ENCODE data around the gene MAIP1. TPM values are rescaled to one million over a fixed set of nuclear protein-coding genes. Genes with fewer than 3 reads are reported as not detected.

Gene MAIP1
- total RNA-seq, 1 donor from 2014 or later: 11.7 TPM

DNA sequence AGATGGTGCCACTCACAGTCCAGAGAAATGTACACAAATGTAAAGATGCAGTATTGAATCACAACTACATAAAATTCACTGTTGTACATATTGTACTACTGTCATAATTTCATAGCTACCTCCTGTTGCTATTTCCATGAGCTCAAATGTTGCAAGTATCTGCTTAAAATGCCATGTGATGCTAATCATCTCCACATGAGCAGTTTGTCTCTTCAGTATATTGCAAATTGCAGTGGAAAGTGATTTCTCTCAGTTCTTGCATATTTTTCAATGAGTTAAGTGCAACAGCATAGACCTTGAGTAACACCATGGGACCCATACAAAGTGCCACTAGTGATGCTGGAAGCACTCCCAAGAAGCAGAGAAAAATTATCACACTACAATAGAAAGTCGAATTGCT lies 51.9 kb downstream of the MAIP1 start:
- no peaks in the 10 kb centered on the region for H3K36me3 ChIP-seq
- H3K27me3 ChIP-seq: no peaks in the 10 kb centered on the region
- peaks cover 0 to 7% of the 10 kb centered on the region in 2 donors for H3K9me3 ChIP-seq
- DNase-seq (ENCODE audit: low spot score in 2 of 2): no peak
- no peak overlapping the region for H3K4me3 ChIP-seq
- no peak overlapping the region for H3K27ac ChIP-seq
- H3K4me1 ChIP-seq: no peaks in the 10 kb centered on the region
- intact Hi-C loops (cut with DNase I): no loop called here
- no peak for TF ChIP-seq CTCF (IDR thresholded peaks at IDR 0.05)

DNA sequence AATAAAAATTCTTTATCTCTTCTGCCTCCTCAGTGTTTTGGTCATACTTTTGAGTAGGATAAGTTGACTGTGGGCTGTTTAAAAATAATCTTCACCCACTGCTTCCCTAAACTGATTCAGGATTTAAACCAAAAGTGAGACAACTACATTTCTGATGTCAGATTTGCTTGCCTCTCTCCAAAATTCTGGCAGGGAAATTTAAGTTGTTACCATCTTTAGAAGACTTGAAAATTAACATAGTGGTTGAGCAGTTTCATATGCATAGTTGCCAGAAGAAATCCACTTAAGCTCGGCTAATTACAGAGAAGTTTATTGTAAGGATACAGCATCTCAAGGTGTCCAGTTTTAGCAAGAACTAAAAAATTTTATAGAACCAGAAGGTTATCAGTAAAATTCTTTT lies 57.0 kb downstream of the MAIP1 start:
- DNase-seq (ENCODE audit: low spot score in 2 of 2): no peak
- intact Hi-C loops (cut with DNase I): no loop called here
- no peak overlapping the region for H3K27ac ChIP-seq
- H3K27me3 ChIP-seq: no peaks in the 10 kb centered on the region
- no peaks in the 10 kb centered on the region for H3K4me1 ChIP-seq
- no peak overlapping the region for H3K4me3 ChIP-seq
- H3K36me3 ChIP-seq: no peaks in the 10 kb centered on the region
- no peak for TF ChIP-seq CTCF (IDR thresholded peaks at IDR 0.05)
- H3K9me3 ChIP-seq: no peaks in the 10 kb centered on the region

Other genes starting within 250 kb of the MAIP1 start
- gene FTCDNL1, start 104.4 kb upstream of the MAIP1 start, total RNA-seq: 3.4 TPM
- gene C2orf69, start 44.3 kb upstream of the MAIP1 start, total RNA-seq: 1.9 TPM
- not detected for gene TYW5, start 91 bp upstream of the MAIP1 start, total RNA-seq

Data from ascending aorta (tissue), 2 donors.